Ishikawa (cell line): Measurements from ENCODE around the gene DDX11.
"Not testable (repeated sequence)": the region's sequence is repeated elsewhere in the genome, so short reads cannot be mapped to it uniquely, and the experiment has no call there.

ENCODE experiments used
- EGR1 ChIP-seq: IDR thresholded peaks from 2 replicates; pipeline ENCODE4 v1.6.1; 2012
- EP300 ChIP-seq: IDR thresholded peaks from 2 replicates; pipeline ENCODE4 v1.6.1; 2012; ENCODE audit warnings: borderline replicate concordance
- MAX ChIP-seq: IDR thresholded peaks from 2 replicates; pipeline ENCODE4 v1.6.1; 2012
- RAD21 ChIP-seq: IDR thresholded peaks from 2 replicates; pipeline ENCODE4 v1.6.1; 2012; ENCODE audit warnings: low read depth

- TF ChIP-seq EP300, MAX, EGR1, RAD21: not testable (repeated sequence)
Measured at GRCh38 chr12:31074333-31074874, 744 bp downstream of the DDX11 start.
